Osteoblast (primary cell): ENCODE results near the gene ARHGAP18. TPM values are rescaled to one million over a fixed set of nuclear protein-coding genes. Genes with fewer than 3 reads are reported as not detected.

ENCODE experiments used
- DNase-seq: peaks from one replicate; pipeline ENCODE4 v3.0.0; 2011; ENCODE audit warnings: low spot score, mixed read lengths; ENCODE audit not compliant: insufficient read length; ENCODE audit errors: missing footprints
- H2AFZ ChIP-seq: 2 replicates; pipeline ENCODE4 v1.6.0; 2011; ENCODE audit warnings: mild to moderate bottlenecking, low read length
- H3K27ac ChIP-seq: 2 replicates; pipeline ENCODE4 v1.5.1; 2011; ENCODE audit warnings: mild to moderate bottlenecking, low read depth, low read length, moderate library complexity
- H3K27me3 ChIP-seq: 2 replicates; pipeline ENCODE4 v1.6.0; 2012; ENCODE audit warnings: mild to moderate bottlenecking, control low read depth, inconsistent platforms, low read length, moderate library complexity; ENCODE audit not compliant: insufficient read depth
- H3K36me3 ChIP-seq: 2 replicates; pipeline ENCODE4 v1.5.1; 2011; ENCODE audit warnings: mild to moderate bottlenecking, low read length, control low read depth, moderate library complexity; ENCODE audit not compliant: insufficient read depth
- H3K4me1 ChIP-seq: 2 replicates; pipeline ENCODE4 v1.5.1; 2011; ENCODE audit warnings: mild to moderate bottlenecking, low read length, control low read depth, moderate library complexity; ENCODE audit not compliant: insufficient read depth
- H3K4me2 ChIP-seq: 2 replicates; pipeline ENCODE4 v1.6.0; 2011; ENCODE audit warnings: mild to moderate bottlenecking, low read length; ENCODE audit not compliant: insufficient read depth
- H3K4me3 ChIP-seq: fragments of 200-600 bp; sonication (generic); 3 replicates; pipeline ENCODE4 v1.5.1; 2012; ENCODE audit warnings: mild to moderate bottlenecking, low read length, inconsistent platforms; ENCODE audit not compliant: insufficient read depth
- H3K79me2 ChIP-seq: 2 replicates; pipeline ENCODE4 v1.6.0; 2012; ENCODE audit warnings: mild to moderate bottlenecking, low read length, control low read depth, inconsistent platforms; ENCODE audit not compliant: insufficient read depth
- H3K9me3 ChIP-seq: 2 replicates; pipeline ENCODE4 v1.5.1; 2011; ENCODE audit warnings: low read depth, low read length, control low read depth
- H4K20me1 ChIP-seq: 2 replicates; pipeline ENCODE4 v1.6.0; 2012; ENCODE audit warnings: mild to moderate bottlenecking, low read length, control low read depth; ENCODE audit not compliant: insufficient read depth
- CTCF ChIP-seq: IDR thresholded peaks from 2 replicates; pipeline ENCODE4 v1.5.1; 2011; ENCODE audit warnings: mild to moderate bottlenecking, low read depth, low read length, moderate library complexity; ENCODE audit errors: extremely low read depth
- total RNA-seq: library from RNA; depleted of rRNA; stranded (reverse); fragments of >200 nt; gene quantifications from 2 replicates; pipeline ENCODE4 v1.2.3, GENCODE V29; 2012

The ARHGAP18 gene
- total RNA-seq, 1 donor = 21.0 TPM

- DNase-seq = no peak
- H2AFZ ChIP-seq = no peak overlapping the region
- H3K4me1 ChIP-seq = peaks cover 67% of the 10 kb centered on the region
- H4K20me1 ChIP-seq = no peaks in the 10 kb centered on the region
- H3K27me3 ChIP-seq = no peaks in the 10 kb centered on the region
- no peak overlapping the region for H3K4me3 ChIP-seq
- no peak for TF ChIP-seq CTCF
- peak overlapping the region; percentile 46 for H3K27ac ChIP-seq
- no peaks in the 10 kb centered on the region for H3K9me3 ChIP-seq
- H3K79me2 ChIP-seq = peaks cover 56% of the 10 kb centered on the region
- H3K36me3 ChIP-seq = peaks cover 11% of the 10 kb centered on the region
- H3K4me2 ChIP-seq = no peak overlapping the region
Measured at GRCh38 chr6:129642322-129642721, 67.7 kb downstream of the ARHGAP18 start.

DNA sequence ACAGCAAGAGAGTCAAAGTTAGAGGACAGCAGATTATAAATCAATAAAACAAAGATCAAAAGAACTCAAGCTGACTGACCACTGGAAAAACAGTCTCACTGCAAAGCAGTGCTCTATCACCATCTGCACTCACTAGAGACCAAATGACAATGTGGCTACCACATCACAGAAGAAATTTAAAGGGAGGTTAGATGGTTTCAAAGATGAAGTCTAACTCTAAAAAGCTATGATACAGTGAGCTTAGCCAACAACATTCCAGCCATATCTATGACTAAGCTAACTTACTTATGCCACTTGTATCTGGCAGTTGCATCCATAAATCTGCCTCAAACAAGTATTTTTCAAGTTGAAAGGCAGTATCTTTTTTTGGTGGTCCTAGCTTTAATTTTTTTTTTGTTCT, 68.6 kb downstream of the ARHGAP18 start:
- Histone ChIP-seq H3K4me2 (peak overlapping the region; percentile 26), H3K4me3 (no peak overlapping the region), H3K36me3 (peaks cover 14% of the 10 kb centered on the region), H3K9me3 (no peaks in the 10 kb centered on the region), H2AFZ (peak overlapping the region; percentile 6), H3K79me2 (peaks cover 52% of the 10 kb centered on the region), H3K4me1 (peaks cover 58% of the 10 kb centered on the region), H3K27me3 (no peaks in the 10 kb centered on the region), H3K27ac (peak overlapping the region; percentile 46), H4K20me1 (no peaks in the 10 kb centered on the region)
- no peak for TF ChIP-seq CTCF
- peak; percentile 51 for DNase-seq

DNA sequence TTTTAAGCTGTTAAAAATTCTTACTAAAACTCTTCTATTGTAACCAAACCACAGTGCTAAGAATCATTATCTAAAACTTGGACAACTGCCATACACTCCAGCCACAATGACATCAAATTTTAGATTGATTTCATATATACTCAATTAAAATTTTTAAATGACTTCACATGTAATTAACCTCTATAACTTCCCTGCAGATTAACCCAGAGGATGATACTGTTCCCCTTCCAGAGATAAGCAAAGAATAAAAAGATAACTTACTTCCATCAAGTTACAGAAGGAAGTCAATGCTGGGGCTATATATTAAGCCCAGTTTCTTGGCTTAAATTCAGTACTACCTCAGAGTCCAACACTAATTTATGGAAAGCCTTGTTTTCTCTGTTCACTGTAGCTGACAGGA, 71.3 kb downstream of the ARHGAP18 start:
- H4K20me1 ChIP-seq = no peaks in the 10 kb centered on the region
- TF ChIP-seq CTCF = no peak
- peaks cover 23% of the 10 kb centered on the region for H3K36me3 ChIP-seq
- DNase-seq = no peak
- H3K4me3 ChIP-seq = no peak overlapping the region
- H3K9me3 ChIP-seq = no peaks in the 10 kb centered on the region
- H3K4me2 ChIP-seq = no peak overlapping the region
- H3K27ac ChIP-seq = peak overlapping the region; percentile 20
- H3K79me2 ChIP-seq = peaks cover 50% of the 10 kb centered on the region
- no peak overlapping the region for H2AFZ ChIP-seq
- peaks cover 47% of the 10 kb centered on the region for H3K4me1 ChIP-seq
- no peaks in the 10 kb centered on the region for H3K27me3 ChIP-seq

DNA sequence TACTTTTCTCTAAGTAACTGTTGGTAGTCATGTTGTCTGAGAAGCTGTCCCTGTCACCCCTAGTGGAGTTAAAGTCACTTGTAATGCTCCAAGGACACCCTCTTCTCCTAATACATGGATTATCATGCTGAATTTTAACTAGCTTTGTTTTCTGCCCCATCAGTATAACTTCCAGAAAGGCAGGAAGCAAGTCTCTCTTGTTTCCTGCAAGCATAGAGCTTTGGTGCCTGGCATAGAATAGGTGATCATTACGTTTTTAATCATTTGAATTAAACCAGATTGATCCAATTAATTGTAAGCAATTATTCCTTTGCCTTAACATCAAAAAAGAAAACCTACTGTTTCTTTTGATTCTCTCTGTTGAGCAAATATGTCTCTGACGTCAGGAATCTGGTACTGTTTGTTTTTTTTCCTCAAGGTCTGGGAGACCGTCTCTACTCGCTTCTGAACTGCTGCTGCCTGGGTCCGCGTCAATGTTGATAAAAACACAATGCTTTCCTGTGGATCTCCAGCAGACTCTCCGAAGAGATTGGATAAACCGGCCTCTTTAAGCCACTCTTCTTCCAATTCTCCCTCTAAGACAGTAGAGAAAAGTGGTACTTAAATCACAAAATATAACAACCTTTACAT, 71.8 kb downstream of the ARHGAP18 start:
- Histone ChIP-seq H2AFZ (no peak overlapping the region), H3K9me3 (no peaks in the 10 kb centered on the region), H3K27ac (peak overlapping the region; percentile 21), H3K4me1 (peaks cover 46% of the 10 kb centered on the region), H3K79me2 (peaks cover 47% of the 10 kb centered on the region), H4K20me1 (no peaks in the 10 kb centered on the region), H3K4me3 (no peak overlapping the region), H3K27me3 (no peaks in the 10 kb centered on the region), H3K4me2 (no peak overlapping the region), H3K36me3 (peaks cover 27% of the 10 kb centered on the region)
- no peak for DNase-seq
- TF ChIP-seq CTCF = no peak
